GM18505 (cell line): Measurements from ENCODE around the gene KHDRBS1.
"Not testable (repeated sequence)": the region's sequence is repeated elsewhere in the genome, so short reads cannot be mapped to it uniquely, and the experiment has no call there.

ENCODE experiments used
- ATAC-seq: cut with Tn5 transposase; IDR thresholded peaks from one replicate; pipeline ENCODE4 v1.9.1; 2021; ENCODE audit not compliant: unreplicated experiment
- POLR2A ChIP-seq: IDR thresholded peaks from 4 replicates; pipeline ENCODE4 v1.6.1; 2011; ENCODE audit warnings: borderline replicate concordance; ENCODE audit not compliant: insufficient read depth, insufficient read length; ENCODE audit errors: extremely low read depth

KHDRBS1 gene

GRCh38 chr1:32066489-32066873 is 52.8 kb downstream of the KHDRBS1 start:
- ATAC-seq = no peak
- TF ChIP-seq POLR2A = no peak

DNA sequence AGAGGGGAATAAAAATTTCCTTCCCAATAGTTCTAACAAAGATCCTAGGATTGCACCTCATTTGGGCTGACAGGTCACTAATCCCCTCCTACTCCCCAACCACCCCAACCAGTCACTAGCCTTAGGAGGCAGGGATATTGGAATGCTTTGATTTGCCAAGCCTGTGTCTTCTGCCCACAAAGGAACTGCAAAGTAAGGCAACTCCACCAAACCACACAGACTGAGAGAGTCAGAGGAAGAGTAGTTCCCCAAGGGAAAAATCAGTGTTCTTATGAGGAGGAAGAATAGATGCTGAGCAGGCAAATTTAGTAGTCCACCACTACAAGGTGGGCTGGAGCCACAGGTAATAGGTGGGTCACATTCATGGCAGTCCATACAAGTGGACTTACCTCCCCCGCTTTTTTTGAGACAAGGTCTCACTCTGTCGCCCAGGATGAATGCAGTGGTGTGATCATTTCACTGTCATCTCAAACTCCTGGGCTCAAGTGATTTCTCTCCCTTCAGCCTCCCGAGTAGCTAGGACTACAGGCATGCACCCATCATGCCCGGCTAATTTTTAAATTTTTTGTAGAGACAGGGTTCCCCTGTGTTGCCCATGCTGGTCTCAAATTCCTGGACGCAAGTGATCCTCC is 55.4 kb downstream of the KHDRBS1 start:
- no peak for ATAC-seq
- TF ChIP-seq POLR2A = no peak

GRCh38 chr1:32071758-32072621 is 58.3 kb downstream of the KHDRBS1 start:
- TF ChIP-seq POLR2A = no peak
- ATAC-seq = no peak

DNA sequence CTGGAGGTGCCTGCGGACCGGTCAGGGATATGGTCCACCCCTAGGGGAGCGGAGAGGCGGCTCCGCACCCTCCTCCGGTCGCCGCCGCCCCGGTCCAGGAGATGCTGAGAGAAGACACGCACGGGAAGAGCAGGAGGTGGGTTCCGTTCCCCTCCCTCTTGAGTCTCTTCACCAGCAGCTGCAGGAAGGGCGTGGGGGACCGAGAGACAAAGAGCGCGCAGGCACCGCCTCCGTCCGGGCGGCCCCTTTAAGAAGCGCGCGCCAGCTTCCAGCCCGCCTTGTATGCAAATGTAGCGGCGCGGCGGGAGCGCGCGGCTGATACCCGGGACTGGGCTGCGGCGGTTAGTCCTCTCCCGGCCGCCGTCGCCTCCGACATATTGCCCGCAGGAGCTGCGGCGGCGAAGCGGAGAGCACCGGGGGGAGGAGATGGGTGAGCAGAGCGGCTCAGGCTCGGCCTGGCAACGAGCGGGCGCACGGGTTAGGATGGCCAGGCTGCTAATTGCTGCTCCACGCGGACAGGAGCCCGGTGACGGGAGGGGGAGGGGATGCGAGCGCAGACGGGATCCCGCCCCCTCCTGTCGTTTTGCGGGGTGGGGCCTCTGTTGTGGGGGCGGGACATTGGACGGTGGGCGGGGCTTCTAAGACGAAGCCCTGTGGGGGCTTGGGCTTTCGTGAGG is 59.1 kb downstream of the KHDRBS1 start, which contains the start of gene TMEM39B:
TMEM39B (plus strand) TSS at position 318 of the 677 bp plus-strand sequence; CDS start at position 427, 109 bp downstream.
- peak; percentile 93 for TF ChIP-seq POLR2A
- peak; percentile 79 for ATAC-seq

GRCh38 chr1:32073299-32074229 is 59.9 kb downstream of the KHDRBS1 start:
- no peak for ATAC-seq
- TF ChIP-seq POLR2A = no peak

DNA sequence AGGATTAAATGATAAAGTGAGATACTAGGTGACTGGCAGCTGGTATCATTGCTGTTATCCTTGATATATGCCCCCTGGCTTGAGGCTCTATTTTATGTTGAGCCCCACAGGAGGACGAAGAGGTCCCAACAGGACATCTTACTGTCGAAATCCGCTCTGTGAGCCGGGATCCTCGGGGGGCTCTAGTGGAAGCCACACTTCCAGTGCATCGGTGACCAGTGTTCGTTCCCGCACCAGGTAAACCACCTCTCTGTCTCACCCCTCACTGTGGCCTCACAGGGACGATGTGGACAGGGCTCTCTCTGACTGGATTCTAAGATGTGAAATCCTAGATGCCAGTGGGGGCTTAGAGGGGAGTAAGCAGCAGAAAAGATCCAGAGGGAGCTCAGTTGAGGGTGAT is 61.2 kb downstream of the KHDRBS1 start:
- TF ChIP-seq POLR2A = no peak
- no peak for ATAC-seq

GRCh38 chr1:32077451-32077850 is 63.8 kb downstream of the KHDRBS1 start:
- TF ChIP-seq POLR2A = no peak
- no peak for ATAC-seq

GRCh38 chr1:32082022-32082421 is 68.4 kb downstream of the KHDRBS1 start:
- ATAC-seq = no peak
- TF ChIP-seq POLR2A = no peak

DNA sequence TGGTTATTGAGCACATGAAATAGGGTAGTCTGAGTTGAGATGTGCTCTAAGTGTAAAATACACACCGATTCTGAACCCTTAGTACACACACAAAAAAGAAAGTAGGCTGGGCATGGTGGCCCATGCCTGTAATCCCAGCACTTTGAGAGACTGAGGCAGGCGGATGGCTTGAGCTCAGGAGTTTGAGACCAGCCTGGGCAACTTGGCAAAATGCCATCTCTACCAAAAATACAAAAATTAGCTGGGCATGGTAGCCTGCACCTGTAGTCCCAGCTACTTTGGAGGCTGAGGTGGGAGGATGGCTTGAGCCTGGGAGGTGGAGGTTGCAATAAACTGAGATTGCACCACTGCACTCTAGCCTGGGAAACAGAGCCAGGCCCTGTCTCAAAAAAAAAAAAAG is 72.7 kb downstream of the KHDRBS1 start:
- ATAC-seq = not testable (repeated sequence)

DNA sequence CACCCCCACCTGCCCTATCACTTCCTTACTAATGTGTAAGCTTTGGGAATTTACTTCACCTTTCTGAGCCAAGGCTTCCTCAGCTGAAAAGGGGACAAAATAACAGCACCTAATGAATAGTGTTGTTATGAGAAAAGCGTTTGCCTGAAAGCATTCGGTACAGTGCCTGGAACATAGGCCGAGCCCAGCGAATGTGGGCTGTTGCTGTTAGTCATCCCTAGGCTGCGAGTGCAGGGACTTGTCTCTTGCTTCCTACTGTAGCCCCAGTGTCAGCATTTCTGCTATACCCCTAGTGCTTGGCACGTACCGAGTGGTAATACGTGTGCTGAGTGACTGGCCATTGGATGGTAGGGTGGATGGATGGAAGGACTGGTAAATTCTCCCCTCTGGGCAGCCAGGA is 77.5 kb downstream of the KHDRBS1 start:
- no peak for TF ChIP-seq POLR2A
- no peak for ATAC-seq

GRCh38 chr1:32091591-32091990 is 77.9 kb downstream of the KHDRBS1 start:
- no peak for TF ChIP-seq POLR2A

More at GRCh38 chr1:32091591-32091990, 77.9 kb downstream of the KHDRBS1 start:
- ATAC-seq = no peak
